CD4-positive, alpha-beta T cell treated with Interleukin-17A for 4 hours (primary cell): Measurements from ENCODE around the gene PLAGL1.
"Not testable (repeated sequence)": the region's sequence is repeated elsewhere in the genome, so short reads cannot be mapped to it uniquely, and the experiment has no call there.

Source experiments
- DNase-seq: peaks from one replicate; pipeline ENCODE4 v3.0.0-alpha.2; 2020; ENCODE audit warnings: mixed read lengths

Gene PLAGL1

DNA sequence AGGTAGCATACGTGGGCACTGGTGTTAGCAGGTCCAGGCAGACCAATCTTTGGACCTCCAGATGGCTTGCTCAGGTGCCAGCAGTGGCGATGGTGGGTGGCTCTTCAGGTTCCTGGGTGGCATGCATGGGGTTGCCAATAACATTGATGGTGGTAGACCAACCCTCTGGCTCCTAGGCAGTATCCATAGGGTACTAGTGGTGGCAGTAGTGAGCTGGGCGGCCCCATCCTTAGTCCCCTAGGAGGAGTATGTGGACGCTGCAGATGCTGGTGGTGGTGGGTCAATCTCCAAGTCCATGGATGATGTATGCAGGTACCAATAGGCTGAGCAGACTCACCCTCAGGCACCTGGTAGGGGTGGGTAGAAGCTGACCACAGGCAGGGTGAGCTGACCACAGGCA is 73.2 kb downstream of the PLAGL1 start:
- DNase-seq: no peak

DNA sequence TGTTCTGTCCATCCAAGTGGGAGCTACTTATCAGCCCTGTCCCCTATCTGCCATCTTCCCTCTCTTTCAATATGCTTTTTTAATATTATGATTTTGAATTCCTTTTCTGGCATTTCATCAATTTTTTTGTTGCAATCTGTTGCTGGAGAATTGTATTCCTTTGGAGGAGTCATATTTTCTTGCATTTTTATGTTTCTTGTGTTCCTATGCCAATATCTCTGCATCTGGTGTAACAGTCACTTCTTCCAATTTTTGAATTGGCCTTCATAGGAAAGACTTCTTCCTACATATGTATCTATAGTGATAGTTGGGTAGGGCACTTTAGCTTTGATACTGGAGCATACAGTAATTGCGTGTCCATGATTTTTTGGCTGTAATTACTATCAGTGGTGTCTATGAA is 73.7 kb downstream of the PLAGL1 start:
- no peak for DNase-seq

DNA sequence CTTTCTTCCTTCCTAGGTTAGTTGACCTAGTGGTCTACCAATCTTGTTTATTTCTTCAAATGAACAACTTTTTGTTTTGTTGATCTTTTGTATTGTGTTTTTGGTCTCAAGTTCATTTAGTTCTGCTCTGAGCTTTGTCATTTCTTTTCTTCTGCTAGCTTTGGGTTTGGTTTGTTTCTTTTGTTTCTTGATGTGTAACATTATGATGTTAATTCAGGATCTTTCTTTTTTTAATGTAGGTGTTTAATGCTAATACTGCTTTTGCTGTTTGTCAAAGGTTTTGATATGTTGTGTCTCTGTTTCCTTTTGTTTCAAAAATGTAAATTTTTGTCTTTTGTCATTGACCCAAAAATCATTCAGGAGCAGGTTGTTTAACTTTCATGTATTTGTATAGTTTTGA is 78.1 kb downstream of the PLAGL1 start:
- DNase-seq: no peak

DNA sequence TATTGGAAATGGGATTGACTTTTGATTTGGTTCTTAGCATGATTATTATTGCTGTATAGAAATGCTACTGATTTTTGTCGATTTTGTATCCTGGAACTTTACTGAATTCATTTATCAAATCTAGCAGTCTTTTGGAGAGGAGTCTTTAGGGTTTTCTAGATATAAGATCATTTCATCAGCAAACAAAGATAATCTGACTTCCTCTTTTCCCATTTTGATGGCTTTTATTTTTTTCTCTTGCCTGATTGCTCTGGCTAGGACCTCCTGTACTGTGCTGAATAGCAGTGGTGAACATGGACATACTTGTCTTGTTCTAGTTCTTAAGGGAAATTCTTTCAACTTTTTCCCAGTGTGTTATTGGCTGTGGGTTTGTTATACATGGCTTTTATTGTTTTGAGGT is 79.2 kb downstream of the PLAGL1 start:
- DNase-seq: no peak

DNA sequence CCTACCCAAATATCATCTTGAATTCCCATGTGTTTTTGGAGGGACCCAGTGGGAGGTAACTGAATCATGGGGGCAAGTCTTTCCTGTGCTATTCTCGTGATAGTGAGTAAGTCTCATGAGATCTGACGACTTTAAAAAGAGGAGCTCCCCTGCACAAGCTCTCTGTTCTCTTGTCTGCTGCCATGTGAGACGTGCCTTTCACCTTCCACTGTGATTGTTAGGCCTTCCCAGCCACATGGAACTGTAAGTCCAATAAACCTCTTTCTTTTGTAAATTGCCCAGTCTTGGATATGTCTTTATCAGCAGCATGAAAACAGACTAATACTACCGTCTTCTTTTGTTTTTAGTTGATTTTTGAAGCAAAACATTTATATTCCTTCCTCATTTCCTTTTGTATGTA is 91.0 kb downstream of the PLAGL1 start:
- not testable (repeated sequence) for DNase-seq

DNA sequence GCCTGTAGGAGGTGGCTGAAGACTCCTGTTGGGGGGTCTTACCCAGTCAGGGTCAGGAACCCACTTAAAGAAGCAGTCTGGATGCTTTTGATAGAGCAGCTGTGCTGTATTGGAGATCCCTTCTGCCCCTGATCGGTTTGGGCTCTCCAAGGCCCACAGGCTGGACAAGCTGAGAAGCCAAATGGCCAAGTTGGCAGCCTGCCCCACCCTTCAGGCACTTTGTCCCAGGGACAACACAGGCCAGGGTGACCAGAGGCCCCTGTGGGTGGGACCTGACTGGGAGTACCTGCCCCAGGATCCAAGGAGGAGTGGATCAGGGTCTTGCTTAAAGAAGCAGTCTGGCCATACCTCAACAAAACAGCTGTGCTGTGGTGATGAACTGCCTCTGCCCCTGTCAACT is 95.4 kb downstream of the PLAGL1 start:
- DNase-seq: no peak

DNA sequence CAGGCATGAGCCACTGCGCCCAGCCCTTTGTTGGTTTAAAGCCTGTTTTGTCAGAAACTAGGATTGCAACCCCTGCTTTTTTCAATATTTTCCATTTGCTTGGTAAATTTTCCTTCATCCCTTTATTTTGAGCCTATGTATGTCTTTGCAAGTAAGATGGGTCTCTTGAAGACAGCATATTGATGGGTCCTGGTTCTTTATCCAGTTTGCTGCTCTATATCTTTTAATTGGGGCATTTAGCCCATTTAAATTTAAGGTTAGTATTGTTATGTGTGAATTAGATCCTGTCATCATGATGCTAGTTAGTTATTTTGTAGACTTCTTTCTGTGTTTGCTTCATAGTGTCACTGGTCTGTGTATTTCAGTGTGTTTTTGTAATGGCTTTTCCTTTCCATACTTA is 97.0 kb downstream of the PLAGL1 start:
- DNase-seq: no peak

DNA sequence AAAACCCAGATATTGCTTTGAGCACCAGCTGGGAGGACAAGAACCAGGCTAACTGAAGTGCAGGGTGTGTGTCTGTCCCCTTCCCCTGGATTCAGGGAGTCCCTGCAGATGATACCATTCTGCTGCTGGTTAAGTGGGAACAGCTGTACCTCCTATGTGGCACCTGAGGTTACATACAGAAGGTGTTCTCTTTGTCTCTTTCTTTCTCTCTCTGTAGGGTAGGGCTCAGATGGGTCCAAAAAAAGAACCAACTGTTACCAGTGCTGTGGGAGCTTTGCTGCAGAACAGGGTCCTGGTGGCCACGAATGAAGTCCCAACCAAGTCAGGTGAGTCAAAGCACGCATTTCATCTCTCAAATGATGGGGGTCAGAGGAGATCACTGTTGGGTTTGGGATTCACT is 105.2 kb downstream of the PLAGL1 start:
- no peak for DNase-seq

DNA sequence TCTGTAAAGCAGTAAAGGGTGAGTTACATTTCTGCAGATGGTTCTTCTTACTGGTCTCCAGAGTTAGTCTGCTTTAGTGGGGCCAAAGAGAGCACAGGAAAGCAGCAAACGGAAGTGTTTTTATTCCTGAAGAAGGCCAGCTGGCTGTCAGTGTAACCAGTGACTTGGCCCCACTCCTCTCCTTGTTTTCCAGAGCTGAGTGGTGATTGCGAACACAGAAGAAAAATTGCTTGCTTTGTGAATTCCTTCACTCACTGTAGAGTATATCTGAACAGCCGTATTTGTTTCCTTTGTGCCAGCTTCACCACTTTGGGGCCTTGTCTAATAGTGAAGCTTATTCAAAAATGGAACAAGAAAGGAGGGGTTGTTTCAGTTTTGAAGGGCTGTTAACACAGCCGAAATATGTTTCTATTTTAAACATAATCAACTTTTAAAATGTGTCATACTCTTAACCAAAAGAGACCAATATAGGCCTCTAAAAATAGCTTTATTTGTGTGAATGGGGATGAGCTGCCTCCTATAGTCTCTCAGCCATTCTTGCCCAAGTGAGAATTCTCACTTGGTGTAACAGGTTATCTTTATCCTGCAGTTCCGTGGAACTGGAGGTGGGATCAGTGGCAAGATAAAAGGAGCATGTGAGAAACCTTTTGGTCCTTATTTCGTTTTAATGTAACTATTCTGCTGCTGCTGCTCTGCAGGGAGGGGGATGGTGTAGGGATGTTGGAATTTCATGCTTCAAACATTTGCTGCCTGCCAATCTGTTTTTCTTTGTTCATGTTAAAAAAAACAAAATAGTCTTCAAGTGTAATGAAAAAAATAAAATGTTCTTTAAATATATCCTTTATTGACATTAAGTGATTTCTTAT is 105.9 kb downstream of the PLAGL1 start:
- DNase-seq: no peak

DNA sequence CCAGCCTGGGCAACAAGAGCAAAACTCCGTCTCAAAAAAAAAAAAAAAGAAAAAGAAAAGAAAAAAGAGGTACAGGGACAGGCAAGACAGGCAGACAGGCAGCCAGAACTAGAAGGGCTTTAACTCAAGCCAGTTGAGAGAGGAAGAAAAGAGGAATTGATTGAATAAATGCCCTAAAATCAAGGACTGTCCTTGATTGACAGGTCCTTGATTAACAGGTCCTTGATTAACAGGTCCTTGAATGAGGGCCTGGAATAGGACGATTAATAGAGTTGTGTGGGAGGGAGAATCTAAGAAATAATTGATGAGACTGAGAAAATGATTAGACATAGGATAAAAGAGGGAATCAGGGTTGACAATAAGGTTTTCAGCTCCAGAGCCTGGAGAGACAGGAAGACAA is 107.7 kb downstream of the PLAGL1 start:
- DNase-seq: no peak

DNA sequence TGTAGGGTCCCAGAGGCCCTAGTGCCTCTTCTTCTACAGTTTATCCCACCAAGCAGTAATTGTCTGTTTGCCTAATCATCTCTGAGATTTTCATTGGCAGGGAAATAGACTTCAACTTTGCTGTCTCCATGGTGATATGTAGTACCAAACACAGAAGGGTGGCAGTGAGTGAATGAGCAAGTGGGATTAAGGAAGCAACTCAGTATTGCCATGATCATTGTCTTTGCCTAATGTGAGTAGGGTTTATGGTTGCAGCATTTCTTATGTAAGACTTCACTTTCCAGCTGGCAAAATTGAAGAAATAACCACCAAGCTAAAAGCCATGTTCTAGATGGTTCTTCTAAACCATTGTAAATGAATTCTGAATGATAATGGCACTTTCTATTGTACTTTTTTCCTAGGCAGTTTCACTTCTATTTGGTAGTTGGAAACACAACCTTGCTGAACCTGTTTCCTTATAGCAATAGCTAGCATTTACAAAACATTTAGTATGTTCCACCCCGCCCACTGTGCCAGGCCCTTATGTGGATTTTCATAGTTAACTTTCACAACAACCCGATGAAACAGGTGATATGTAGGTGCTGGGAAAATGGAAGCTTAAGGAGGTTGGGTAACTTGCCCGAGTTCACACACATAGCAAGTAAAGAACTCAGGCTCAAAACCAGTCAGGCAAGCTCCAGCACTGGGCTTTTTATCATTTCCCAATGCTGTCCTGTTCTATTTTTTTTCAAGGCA is 111.8 kb downstream of the PLAGL1 start:
- DNase-seq: no peak

DNA sequence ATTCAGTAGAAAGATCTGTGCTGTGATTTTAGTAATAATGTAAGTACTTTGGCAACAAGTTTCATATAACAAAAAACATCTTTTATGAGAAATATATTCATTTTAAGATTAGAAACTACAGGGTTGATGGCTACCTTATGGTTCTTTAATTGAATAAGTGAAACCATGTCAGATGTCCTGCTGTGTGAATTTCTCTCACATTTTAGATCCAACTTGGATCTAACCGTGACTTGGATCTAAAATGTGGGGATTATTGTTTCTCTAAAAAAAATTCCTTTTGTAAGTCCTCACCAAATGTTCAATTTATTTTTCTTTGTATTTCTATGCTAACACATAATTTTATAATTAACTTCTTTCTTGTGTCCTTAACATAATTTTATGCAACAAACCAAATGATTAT is 113.4 kb downstream of the PLAGL1 start:
- no peak for DNase-seq
